ENCODE results near the gene WDR82. TPM values are rescaled to one million over a fixed set of nuclear protein-coding genes. Genes with fewer than 3 reads are reported as not detected.

The WDR82 gene
- total RNA-seq, 3 donors from 2014 or later (not counting 1 experiment from before 2014, with no cell fraction given): 108 to 131 (median 109) TPM

DNA sequence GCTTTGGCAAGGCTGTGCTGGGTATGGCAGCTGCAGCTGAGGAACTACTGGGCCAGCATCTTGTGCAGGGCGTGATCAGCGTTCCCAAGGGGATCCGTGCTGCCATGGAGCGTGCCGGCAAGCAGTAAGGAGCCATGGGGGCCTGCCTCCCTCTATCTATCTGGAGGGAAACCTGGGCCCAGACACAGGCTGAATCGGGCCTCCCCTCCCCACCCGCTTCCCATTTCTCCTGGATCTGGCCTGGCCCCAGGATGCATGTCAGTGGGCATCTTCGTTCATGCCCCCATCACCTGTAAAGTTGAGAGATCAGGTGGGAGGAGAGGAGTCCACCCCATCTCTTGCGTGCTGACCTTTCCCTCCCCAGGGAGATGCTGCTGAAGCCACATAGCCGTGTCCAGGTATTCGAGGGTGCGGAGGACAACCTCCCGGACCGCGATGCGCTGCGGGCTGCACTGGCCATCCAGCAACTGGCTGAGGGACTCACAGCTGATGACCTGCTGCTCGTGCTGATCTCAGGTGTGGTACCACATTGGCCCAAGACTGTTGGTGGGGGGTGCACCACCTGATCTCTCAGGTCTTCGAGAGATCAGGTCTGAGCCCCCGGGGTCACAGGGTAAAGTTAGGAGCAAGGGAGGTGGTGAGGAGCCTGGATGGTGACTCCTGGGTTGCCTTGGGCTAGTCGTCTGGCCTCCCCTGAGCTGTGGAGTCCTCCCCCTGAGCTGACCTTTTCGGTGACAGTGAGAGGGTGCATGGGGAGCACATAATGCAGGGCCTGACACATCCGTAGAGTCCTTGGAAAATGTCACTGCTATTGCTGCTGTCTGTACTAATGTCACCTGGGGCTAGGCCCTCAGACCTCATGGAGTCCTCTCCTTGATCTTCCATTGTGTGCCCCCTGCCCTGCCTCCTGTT lies 12.4 kb upstream of the WDR82 start:
- DNase-seq (no peak), ATAC-seq (no peak)
- no peaks in the 10 kb centered on the region for H3K27me3 ChIP-seq (ENCODE audit: control insufficient read depth, insufficient read depth, low read length)
- TF ChIP-seq, protein P1, sequence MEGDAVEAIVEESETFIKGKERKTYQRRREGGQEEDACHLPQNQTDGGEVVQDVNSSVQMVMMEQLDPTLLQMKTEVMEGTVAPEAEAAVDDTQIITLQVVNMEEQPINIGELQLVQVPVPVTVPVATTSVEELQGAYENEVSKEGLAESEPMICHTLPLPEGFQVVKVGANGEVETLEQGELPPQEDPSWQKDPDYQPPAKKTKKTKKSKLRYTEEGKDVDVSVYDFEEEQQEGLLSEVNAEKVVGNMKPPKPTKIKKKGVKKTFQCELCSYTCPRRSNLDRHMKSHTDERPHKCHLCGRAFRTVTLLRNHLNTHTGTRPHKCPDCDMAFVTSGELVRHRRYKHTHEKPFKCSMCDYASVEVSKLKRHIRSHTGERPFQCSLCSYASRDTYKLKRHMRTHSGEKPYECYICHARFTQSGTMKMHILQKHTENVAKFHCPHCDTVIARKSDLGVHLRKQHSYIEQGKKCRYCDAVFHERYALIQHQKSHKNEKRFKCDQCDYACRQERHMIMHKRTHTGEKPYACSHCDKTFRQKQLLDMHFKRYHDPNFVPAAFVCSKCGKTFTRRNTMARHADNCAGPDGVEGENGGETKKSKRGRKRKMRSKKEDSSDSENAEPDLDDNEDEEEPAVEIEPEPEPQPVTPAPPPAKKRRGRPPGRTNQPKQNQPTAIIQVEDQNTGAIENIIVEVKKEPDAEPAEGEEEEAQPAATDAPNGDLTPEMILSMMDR (IDR thresholded peaks at IDR 0.05): no peak
- H3K36me3 ChIP-seq (ENCODE audit: control insufficient read depth, insufficient read depth, low read length): peaks cover 36% of the 10 kb centered on the region
- 96% methylated on average over 20 of the region's 23 CpGs for WGBS (ENCODE audit: insufficient coverage)
- Mint-ChIP-seq H3K27me3 (ENCODE audit: low read depth in 2 of 2) (no peaks in the 10 kb centered on the region), H3K27ac (peak overlapping the region; percentile 59 to 65), H3K4me3 (peak overlapping the region; percentile 45), H3K36me3 (no peaks in the 10 kb centered on the region), H3K4me1 (peaks cover 30 to 49% of the 10 kb centered on the region in 2 donors), H3K9me3 (no peaks in the 10 kb centered on the region)
- intact Hi-C loops (cut with micrococcal nuclease): loop anchor here (1.0 kb wide), 1 partner anchor 48 kb away; no protein-coding TSS in a partner anchor
- H3K4me3 ChIP-seq (ENCODE audit: low read length): no peak overlapping the region
- peaks cover 45% of the 10 kb centered on the region for H3K4me1 ChIP-seq (ENCODE audit: control insufficient read depth, insufficient read depth, low read length)
- H3K9me3 ChIP-seq (ENCODE audit: control insufficient read depth, insufficient read depth, low read length): no peaks in the 10 kb centered on the region
- H3K27ac ChIP-seq (ENCODE audit: low read length): no peak overlapping the region

DNA sequence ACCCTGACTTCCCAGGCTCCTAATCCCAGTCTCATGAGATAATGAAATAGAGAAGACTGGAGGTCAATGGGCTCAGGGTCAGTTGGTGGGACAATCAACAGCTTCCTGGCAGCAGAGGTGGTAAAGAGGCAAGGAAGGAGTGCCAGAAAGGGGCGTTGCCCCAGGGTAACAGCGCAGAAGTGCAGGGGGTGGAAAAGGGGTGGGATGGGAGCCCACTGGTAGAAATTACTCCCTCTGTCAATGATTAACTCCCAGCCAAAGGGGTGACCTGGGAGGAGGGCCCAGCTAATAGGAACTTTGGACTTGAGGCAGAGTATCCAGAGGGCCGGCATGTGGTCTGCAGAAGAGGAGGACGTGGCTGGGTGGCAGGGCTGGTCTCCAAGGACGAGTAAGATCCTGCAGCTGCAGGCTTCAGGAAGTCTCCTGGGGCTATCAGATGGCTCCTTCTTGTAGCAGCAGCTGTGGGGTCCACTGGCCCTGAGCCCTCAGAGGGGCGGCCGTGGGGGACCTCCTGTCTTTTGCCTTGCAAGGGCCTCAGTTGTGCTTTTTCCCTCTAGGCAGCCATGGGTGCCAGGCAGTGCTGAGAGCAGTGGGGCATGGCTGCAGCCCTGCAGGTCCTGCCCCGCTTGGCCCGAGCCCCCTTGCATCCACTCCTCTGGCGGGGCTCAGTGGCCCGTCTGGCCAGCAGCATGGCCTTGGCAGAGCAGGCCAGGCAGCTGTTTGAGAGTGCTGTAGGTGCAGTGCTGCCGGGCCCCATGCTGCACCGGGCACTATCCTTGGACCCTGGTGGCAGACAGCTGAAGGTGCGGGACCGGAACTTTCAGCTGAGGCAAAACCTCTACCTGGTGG lies 11.5 kb upstream of the WDR82 start:
- no peaks in the 10 kb centered on the region for H3K9me3 Mint-ChIP-seq
- WGBS (ENCODE audit: insufficient coverage): 94% methylated on average over 15 of the region's 15 CpGs
- no peaks in the 10 kb centered on the region for H3K36me3 Mint-ChIP-seq
- H3K4me3 Mint-ChIP-seq: no peak overlapping the region
- H3K27ac ChIP-seq (ENCODE audit: low read length): no peak overlapping the region
- H3K27me3 ChIP-seq (ENCODE audit: control insufficient read depth, insufficient read depth, low read length): no peaks in the 10 kb centered on the region
- TF ChIP-seq, protein P1 (IDR thresholded peaks at IDR 0.05): no peak
- H3K4me3 ChIP-seq (ENCODE audit: low read length): no peak overlapping the region
- peaks cover 36% of the 10 kb centered on the region for H3K36me3 ChIP-seq (ENCODE audit: control insufficient read depth, insufficient read depth, low read length)
- H3K4me1 Mint-ChIP-seq: peaks cover 30 to 45% of the 10 kb centered on the region in 2 donors
- intact Hi-C loops (cut with micrococcal nuclease): loop anchor here (2.0 kb wide), 1 partner anchor 15 kb away; no protein-coding TSS in a partner anchor
- H3K27ac Mint-ChIP-seq: peak overlapping the region in 1 of 2 donors; percentile 100
- DNase-seq (no peak), ATAC-seq (no peak)
- no peaks in the 10 kb centered on the region for H3K9me3 ChIP-seq (ENCODE audit: control insufficient read depth, insufficient read depth, low read length)
- peaks cover 45% of the 10 kb centered on the region for H3K4me1 ChIP-seq (ENCODE audit: control insufficient read depth, insufficient read depth, low read length)
- H3K27me3 Mint-ChIP-seq (ENCODE audit: low read depth in 2 of 2): no peaks in the 10 kb centered on the region

DNA sequence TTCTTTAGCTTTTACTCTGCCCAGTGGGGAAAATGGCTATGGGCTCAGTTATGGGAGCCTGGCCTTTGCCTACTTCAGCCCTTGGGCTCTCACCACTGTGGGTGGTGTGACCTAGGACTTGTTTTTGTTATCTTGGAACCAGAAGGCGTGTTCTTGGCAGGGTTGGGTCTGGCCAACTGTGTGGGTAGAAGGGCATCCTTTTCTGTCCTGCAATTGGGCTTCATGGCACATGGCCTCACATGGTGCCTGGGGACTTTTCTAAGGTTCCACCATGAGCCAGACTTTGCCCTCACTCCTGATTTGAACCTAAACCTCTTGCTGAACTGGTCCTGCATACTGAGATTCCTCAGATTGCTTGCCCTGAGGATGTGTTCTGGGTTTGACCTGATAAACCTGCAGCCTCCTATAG lies 10.9 kb upstream of the WDR82 start:
- Histone ChIP-seq H3K36me3 (ENCODE audit: control insufficient read depth, insufficient read depth, low read length) (peaks cover 34% of the 10 kb centered on the region), H3K4me3 (ENCODE audit: low read length) (no peak overlapping the region), H3K9me3 (ENCODE audit: control insufficient read depth, insufficient read depth, low read length) (no peaks in the 10 kb centered on the region), H3K27ac (ENCODE audit: low read length) (no peak overlapping the region), H3K27me3 (ENCODE audit: control insufficient read depth, insufficient read depth, low read length) (no peaks in the 10 kb centered on the region), H3K4me1 (ENCODE audit: control insufficient read depth, insufficient read depth, low read length) (peaks cover 45% of the 10 kb centered on the region)
- no peaks in the 10 kb centered on the region for H3K36me3 Mint-ChIP-seq
- H3K27me3 Mint-ChIP-seq (ENCODE audit: low read depth in 2 of 2): no peaks in the 10 kb centered on the region
- peak overlapping the region; percentile 100 for H3K27ac Mint-ChIP-seq
- no peak for ATAC-seq
- intact Hi-C loops (cut with micrococcal nuclease): loop anchor here (2.0 kb wide), 1 partner anchor 15 kb away; no protein-coding TSS in a partner anchor
- DNase-seq: no peak
- TF ChIP-seq, protein P1 (IDR thresholded peaks at IDR 0.05): no peak
- peak overlapping the region; percentile 99 for H3K4me3 Mint-ChIP-seq
- no peaks in the 10 kb centered on the region for H3K9me3 Mint-ChIP-seq
- peaks cover 30 to 39% of the 10 kb centered on the region in 2 donors for H3K4me1 Mint-ChIP-seq
- 100% methylated on average over 1 of the region's 1 CpG for WGBS (ENCODE audit: insufficient coverage)

Measured in natural killer cell (primary cell).